GM21576 (cell line): ENCODE measurements around the gene SHROOM3.

Experiments used
- ATAC-seq: cut with Tn5 transposase; IDR thresholded peaks from one replicate; pipeline ENCODE4 v1.9.1; 2021; ENCODE audit warnings: mild to moderate bottlenecking, moderate library complexity; ENCODE audit not compliant: unreplicated experiment

SHROOM3 gene

DNA sequence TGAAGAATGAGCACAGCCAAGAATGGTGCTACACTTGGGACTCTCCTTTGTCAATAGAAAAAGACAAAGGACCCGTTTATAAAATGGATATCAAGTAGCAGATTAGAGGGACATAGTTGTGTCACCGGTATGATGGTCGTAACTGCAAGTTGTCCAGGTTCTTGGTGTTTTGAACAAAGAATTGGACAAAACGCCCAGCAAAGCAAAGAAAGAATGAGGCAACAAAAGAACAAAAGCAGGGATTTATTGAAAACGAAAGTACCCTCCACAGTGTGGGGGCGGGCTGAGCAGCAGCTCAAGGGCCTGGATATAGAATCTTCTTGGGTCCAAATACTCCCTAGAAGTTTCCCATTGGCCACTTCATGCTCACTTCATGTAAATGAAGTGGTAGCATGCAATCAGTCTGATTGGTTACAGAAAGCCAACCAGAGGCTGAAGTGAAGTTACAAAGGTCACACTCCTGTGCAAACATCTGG, 54.7 kb downstream of the SHROOM3 start:
- no peak for ATAC-seq

DNA sequence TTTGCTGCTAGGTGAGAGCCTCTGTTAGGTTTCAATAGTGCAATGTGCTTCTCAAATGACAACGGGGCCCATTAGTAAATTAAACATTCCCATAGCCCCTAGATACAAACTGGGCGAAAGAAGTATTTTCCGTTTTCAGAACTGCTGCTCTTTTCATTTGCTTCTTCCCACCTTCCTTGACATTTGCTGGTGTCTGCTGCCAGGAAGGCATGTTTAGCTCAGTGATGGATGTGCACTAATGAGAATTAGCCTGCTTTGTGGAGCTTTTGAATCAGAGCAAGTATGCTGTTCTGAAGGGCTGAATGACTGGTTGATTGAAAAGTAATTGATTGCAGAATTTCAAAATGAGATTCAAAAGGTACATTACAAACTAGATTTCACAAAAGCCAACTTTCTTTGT, 57.0 kb downstream of the SHROOM3 start:
- ATAC-seq, result no peak

DNA sequence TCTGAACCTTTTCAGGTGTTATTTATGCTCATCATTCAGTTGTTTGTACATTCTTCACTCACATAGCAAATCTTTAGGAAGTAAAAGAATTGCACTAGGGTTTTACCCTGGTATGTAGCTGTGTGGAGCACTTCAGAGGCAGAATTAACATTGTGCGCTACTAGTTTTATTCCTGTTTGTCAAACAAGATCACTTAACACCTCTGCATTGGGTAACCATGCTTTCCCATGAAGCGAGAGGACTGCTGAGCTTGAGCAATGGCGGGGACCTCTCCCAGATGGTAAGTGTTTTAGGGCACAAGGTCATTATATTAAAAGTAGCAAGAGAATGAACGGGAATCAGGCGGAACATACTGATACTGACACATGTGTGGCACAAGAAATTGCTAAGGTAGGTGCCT, 59.2 kb downstream of the SHROOM3 start:
- no peak for ATAC-seq

DNA sequence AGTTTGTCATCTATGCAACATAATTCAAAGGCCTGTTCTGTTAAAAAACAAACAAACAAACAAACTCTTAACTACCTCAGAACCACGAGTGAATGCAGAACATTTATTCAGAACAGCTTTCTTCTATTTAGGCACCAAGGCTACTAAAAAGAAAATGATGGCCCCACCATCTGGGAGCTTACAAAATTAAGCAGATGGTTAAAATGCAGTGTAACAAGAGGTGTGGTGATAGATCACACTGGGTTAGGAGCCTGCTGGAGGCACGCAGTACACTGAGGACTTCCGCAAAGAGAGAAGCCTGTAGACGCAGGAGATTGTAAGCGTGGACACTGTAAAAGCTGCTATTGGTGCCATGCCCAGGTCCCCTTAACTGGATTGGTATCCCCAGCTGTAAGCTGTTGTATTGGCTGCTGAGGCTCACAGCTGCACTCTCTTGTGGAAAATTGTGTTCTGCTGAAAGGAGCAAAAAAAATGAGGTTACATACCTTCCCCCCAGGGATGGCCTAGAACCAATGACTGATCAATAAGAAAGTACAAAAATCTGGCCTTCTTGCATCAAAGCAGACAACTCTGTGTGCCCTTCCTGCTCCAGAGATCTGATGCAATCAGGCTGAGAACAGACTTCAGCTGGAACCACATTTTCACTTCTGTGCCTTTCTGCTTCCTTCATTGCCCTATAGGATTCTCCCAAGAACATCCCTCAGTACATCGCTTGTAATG, 60.0 kb downstream of the SHROOM3 start:
- no peak for ATAC-seq

DNA sequence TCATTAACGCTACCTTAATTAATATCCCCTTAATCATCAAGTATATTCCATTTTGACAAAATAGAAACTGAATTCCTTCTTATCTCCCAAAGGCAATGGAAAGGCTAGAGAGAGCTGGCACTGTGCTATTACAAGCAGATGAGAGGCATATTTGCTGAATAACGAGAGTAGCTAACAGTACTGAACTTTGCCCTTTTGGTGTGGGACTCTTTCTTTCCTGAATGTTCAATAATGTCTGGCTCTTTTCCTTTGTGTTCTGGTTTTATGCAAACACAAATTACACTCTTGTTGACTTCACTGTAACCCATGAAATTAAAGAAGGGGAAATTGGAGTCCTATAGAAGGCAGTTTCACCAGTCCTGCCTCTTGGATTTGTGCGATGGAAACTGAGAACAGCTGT, 63.5 kb downstream of the SHROOM3 start:
- ATAC-seq, result no peak

DNA sequence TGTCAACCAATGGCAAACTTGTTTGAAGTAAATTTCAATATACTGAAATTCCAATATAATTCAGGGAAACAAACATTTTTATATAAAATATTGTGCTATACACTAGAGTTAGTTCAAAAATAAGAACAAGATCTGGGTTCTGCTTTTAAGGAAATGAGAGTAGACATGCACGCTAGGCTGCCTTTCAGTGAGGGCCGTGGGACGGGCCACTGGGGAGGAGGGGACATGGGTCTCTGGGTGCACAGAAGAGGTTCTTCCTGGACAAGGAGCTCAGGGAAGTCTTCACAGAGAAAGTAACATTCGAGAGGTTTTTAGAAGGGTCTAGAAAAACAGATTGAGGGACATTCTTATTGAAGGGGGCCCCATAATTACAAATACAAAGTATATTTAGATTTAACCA, 64.4 kb downstream of the SHROOM3 start:
- peak; percentile 80 for ATAC-seq

DNA sequence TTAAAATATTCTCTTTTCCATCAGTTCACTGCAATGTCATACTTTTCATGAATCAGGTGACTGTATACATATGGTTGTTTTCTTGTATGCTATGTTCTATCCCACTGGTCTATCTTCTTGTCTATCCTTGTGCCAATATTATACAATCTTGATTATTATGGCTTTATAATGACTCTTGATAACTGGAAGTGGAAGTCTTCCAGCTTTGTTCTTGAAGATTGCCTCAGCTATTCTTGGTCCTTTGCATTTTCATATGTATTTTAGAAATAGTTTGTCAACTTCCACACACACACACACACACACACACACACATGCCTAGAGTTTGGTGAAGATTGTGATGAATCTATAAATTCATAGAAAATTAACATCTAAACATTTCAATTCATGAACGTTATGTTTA, 67.9 kb downstream of the SHROOM3 start:
- no peak for ATAC-seq

DNA sequence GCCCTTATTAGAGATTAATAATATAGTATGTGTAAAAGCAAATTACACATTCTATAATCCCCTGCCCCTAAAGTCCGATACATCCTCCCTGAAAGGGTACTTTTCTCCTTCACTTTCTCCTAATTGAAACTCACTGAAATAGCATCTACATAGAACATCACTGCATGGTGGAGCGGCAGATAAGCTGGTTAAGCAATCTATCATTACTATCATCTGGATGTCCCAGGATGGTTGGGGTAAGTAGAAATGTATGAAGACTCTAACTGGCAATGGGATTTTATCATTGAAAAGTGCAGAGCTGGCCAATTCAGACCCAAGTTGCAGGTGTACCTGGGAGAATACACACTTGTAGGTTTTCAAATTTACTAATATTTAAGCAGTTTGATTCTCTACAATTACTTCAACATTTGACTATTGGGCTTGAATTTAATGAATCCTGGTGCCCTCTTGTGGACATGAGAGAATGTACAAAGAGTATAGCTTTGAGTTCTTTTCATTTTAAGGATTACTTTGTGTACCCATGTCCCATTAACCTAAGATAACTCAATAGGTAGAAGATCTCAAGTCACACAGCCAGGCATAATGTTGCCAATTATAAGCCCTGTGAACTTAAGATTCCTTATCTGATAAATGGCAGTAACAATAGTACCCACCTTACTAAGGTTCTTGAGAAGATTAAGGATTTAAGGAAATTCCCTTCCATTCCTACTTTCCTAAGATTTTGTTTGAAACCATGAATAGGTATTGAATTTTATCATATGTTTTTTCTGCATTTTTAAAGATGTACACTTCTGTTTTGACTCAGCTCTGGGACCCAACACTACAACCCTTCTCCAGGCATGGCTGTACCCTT, 69.8 kb downstream of the SHROOM3 start:
- no peak for ATAC-seq

DNA sequence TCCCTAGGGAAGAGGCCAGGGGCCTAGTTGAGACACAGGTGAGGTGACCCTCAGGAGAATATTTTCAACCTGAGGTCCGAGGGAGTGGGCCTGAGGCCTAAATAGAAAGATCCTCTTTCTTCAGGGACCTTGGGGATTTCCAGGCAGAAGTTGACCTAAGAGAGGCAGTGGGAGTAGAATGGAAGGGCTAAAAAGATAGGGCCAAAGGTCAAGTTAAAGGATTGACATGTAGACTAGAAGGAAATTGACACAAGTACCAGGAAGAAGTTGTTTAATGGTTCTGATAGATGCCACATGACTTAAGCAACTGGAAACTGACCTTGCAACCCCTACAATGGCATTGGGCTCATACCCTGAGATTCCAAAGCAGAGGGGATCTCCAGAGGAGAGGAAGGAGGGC, 76.9 kb downstream of the SHROOM3 start:
- ATAC-seq, result no peak

DNA sequence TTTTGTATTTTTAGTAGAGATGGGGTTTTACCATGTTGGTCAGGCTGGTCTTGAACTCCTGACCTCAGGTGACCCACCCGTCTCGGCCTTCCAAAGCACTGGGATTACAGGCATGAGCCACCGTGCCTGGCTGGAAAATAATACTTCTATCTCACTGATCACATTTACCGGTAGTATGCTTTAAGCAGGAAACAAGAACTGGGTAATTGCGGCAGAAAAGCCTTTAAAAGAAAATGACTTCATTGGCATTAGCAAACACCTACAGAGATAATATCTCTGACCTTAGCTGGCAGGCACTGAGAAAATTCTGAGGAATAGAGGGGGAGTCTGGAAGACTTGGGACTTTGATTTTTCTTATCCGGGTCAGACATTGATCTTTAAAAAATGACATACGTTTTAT, 78.5 kb downstream of the SHROOM3 start:
- no peak for ATAC-seq

DNA sequence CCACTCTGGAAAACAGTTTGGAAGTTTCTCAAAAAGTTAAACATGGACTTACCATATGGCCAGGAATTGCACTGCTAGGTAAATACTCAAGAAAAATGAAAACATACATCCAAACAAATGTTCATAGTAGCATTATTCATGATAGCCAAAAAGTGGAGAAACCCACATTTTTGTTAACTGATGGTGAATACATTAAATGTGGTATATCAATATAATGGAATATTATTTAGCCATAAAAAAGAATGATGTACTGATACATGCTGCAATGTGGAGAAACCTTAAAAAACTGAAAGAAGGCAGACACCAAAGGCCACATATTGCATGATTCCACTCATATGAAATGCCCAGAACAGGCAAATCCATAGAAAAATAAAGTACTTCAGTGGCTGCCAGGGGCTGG, 79.1 kb downstream of the SHROOM3 start:
- no peak for ATAC-seq

DNA sequence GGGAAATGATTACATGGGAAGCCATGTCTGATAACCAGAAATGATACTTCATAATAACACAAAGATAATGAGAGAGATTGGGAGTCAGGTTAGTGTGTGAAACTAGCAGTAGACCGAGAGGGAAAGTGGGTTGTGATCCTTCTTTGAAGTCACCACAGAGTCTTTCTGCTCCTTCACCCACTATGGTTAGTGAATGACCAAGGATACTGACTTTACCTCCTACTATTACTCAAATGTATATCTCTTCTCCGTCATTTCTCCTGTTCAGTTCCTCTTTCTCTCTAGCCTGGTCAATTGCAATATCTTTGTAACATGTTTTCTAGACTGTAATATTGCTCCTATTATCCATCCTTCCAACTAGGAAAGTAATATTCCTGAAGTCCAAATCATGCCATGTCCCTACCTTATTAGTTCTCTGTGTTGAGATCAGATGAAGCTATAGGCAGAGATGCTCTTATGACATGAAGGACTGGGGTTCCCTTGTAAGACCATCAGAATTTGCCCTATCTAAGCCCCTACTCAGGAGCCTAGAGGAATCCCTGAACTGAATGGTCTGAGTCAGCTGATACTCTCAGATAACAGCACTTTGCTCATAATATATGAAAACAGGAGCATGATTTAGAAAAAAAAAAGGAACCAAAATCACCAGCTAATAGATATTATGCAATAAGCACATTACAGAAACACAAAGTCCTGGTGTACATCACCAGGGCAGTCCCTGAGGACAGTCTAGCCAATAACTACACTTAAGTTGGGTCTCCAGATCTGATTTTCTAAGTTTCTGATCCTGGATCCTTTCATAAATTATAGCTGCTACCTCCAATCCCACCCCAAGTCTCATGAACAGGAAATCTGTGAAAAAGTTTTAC, 81.2 kb downstream of the SHROOM3 start:
- no peak for ATAC-seq

DNA sequence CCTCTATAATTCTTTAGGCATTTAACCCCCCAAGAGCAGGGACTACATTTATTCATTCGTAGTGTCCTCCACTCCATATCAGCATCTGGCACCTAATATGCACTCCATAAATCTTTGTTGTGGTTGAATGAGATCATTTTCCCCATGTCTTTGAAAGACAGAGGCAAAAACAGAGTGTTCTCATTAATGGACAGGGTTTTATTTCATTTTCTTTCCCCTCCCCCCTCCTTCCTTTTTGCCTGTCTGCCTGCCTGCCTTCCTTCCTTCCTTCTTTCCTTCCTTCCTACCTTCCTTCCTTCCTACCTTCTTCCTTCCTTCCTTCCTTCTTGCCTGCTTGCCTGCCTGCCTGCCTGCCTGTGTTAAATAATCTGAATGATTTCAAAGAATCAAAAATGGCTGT, 83.2 kb downstream of the SHROOM3 start:
- ATAC-seq, result no peak

DNA sequence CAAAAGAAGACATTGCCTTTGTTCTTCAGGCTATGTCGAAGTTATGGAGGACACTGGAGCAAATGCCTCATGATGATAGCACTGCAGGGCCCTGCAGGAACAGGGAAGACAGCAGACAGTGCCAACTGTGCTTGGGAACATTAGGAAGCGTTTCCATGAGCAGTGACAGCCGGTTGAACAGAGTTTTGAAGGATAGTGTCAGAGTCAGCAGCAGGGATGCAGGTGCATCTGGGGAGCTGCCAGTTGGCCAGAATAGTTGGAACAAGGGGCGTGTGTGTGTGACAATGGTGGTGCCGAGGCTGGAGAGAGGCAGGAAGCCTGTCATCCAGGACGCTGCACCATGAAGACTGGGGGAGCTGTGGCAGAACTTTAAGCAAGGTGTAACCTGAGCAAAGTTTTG, 88.6 kb downstream of the SHROOM3 start:
- ATAC-seq, result no peak

DNA sequence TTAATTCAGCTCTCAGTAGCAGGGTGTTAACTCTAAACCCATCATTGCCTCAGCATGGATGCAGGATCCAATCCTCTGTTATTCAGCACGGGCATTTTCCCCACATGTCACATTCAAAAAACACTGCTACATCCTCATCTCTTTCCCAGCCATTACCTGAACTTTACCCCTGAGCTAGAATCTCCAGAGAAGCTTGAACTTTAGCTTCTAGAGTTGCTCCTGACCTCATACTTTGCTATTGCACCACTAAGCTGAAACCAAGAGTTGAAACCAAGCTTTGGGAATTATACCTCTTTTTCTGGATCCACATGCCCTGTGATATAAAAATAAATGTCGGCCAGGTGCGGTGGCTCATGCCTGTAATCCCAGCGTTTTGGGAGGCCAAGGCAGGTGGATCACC, 90.7 kb downstream of the SHROOM3 start:
- no peak for ATAC-seq

DNA sequence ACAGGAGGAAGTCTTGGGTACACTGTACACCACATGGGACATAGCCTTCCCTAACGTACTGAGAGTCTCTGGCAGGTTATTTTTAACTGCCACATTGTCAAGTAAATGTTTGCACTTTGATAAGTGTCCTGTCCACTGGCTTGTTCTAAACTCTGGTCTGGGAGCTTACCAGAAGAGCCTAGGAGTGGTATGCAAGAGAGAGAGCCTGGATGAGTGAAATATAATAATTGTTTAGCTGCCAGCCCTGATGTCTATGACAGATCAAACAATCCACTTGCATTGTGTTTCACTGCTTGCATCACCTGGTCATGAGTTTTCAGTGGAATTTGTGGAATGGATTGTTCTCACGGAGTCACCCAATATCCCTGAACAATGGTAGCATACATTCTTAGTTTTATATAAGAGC, 91.6 kb downstream of the SHROOM3 start:
- ATAC-seq, result no peak

DNA sequence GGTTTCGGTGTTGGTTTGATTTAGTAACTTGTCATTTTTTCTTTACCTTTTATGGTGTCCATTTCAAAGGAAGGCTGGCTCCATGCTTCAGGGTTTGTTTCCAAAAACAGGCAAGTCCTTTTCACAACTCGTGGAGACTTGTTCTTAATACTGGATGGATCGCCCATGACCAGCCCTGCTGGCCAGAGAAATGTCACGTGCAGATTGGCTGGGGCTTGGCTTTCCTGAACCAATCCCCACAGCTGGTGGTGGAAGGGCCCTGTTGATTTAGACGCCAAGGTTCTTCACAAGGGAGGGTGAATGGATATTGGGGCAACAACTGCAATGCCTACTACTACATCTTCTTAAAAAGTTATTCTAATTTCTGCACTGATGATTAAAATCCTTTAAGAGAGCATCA, 92.6 kb downstream of the SHROOM3 start:
- no peak for ATAC-seq

DNA sequence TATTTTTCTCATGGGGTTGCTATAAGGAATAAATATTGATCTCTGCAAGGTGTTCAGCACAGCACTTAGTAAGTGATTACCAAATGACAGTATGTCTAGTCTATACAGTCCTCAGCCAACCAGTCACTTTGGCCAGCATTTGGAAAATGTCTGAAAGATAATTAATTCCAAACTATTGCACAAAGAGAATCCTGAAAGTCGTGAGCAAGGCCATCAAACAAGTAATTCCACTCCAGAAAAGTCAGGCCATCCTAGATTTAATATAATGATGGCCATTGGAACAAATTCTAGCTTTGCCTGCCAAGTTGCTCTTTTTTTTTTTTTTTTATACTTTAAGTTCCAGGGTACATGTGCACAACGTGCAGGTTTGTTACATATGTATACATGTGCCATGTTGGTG, 96.6 kb downstream of the SHROOM3 start:
- ATAC-seq, result no peak

DNA sequence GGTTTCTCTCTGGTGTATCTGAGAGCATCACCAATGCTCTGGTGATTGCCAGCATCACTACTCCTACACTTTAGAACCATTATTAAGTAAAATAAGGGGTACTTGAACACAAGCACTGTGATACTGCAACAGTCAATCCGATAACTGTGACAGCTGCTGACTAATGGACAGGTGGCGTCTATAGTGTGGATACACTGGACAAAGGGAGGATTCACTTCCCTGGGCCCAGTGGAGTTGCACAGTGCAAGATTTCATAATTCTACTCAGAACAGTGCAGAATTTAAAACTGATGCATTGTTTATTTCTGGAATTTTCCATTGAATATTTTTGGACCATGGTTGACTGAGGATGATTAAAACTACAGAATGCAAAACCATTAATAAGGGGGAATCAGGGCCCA, 97.8 kb downstream of the SHROOM3 start:
- no peak for ATAC-seq

DNA sequence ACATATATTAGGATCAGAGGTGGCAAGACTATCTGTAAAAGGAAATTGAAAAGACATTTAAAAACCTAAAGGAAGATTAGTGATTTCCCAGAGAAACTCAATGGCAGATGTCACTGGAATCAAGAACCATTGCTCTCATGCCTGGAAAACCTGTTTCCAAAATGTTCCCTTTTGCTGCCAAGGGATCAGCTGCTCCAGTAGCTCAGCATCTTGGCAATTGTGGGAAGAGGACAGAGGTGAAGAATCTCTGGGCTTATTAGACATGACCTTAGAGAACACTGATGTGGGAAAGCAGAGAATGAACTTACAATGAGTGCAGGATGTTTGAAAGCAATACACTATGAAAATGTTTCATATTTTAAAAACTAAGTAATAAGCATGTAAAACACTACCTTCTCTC, 98.3 kb downstream of the SHROOM3 start:
- ATAC-seq, result no peak

DNA sequence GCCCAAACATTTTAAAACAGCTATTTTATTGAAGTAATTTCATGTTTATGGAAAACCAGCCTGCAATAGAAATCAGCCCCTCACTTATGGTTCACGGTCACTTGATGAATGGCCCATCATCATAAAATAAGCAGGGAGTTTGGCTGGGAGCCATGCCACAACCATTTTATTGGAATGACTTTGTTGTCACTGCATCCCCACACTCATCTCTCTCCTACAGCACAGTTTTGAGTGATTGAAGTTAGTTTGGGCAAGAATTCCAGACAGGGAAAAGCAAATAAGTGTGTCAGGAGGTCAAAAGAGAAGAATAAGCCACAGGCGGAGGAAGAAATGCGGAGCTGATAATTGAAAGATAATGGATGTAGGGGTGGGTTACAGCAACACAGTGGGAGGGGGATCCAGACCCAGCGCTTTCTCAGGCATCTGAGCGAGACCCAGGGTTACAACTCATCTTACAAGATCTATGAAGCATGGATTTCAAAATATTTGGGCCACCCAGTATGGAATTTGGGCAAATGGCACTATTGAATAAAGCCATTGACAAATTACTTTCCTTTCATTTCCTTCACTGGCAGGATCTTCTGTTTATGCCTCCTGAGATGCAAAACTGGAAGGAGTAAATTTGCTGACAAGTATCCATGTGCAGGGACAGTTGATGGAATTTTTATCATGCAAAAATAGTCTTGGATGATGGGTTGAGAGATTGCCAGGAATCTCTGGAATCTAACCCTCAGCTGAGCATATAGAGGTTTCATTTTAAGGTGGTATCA, 100.8 kb downstream of the SHROOM3 start:
- ATAC-seq, result no peak
